ENCODE measurements around the gene ITFG2. TPM values are rescaled to one million over a fixed set of nuclear protein-coding genes. Genes with fewer than 3 reads are reported as not detected.

The ITFG2 gene
- total and polyA plus RNA-seq, 2 experiments from 2014 or later: 15.7 to 19.1 TPM

DNA sequence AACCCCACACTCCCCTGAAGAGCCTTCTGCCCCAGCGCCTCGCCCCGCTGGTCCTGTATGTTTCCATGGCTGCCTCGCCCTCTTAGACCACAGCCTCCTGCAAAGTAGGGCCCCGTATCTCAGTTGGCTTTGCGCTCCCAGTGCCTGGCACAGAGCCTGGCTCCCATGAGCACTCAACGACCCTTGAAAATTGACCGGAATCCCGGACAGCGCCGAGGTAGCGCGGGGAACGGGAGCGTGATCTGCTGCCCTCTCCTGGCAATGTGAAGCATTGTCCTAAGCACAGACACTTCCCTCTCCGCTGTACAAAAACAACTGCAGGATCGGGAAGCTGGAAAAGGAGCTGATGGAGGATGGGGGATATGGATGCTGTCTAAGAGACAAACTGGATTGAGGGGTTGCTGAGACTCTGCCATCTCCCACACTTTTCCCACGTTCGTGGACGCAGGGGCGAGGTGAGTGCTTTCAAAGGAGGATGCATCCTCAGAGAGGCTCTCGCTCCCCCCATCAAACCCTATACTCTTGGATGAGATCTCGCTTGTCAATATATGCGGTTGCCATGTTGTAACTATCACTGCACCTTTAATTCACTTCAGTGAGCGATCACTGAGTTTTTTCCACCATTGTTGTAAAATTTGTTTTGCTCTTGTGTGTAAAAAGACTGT is 28.4 kb upstream of the ITFG2 start:
- Histone ChIP-seq H3K27me3 (replicated peaks; ENCODE audit: insufficient read depth) (peaks cover 11% of the 10 kb centered on the region; the same call in 1 of the 2 replicates), H4K20me1 (ENCODE audit: insufficient read depth) (no peaks in the 10 kb centered on the region), H3K9me2 (ENCODE audit: insufficient read depth) (no peaks in the 10 kb centered on the region), H3K9ac (no peak overlapping the region), H3K4me2 (ENCODE audit: unreplicated experiment) (peak overlapping the region; percentile 86), H3K9me3 (ENCODE audit: low read depth) (no peaks in the 10 kb centered on the region), H3K79me2 (ENCODE audit: insufficient read depth) (no peaks in the 10 kb centered on the region), H3K36me3 (ENCODE audit: low read depth) (no peaks in the 10 kb centered on the region), H3F3A (ENCODE audit: insufficient read depth) (no peaks in the 10 kb centered on the region), H3K27ac (no peak overlapping the region), H2AFZ (peak overlapping the region; percentile 85), H3K4me1 (ENCODE audit: insufficient read depth) (no peaks in the 10 kb centered on the region), H3K4me3 (peak overlapping the region; percentile 67)
- peak; percentile 70 for DNase-seq
- in situ Hi-C loops (cut with MboI): no loop called here
- TF ChIP-seq EZH2 (IDR thresholded peaks at IDR 0.05; ENCODE audit: insufficient read depth, poor library complexity, severe bottlenecking) (no peak), EZH2phosphoT487 (IDR thresholded peaks at IDR 0.05; ENCODE audit: insufficient read depth, low read depth) (no peak)
- 13% methylated on average over 25 of the region's 25 CpGs for WGBS, 2 experiments (ENCODE audit: low coverage in 1 of 2, low lambda C conversion rate in 2 of 2, missing lambda C conversion rate in 2 of 2)

DNA sequence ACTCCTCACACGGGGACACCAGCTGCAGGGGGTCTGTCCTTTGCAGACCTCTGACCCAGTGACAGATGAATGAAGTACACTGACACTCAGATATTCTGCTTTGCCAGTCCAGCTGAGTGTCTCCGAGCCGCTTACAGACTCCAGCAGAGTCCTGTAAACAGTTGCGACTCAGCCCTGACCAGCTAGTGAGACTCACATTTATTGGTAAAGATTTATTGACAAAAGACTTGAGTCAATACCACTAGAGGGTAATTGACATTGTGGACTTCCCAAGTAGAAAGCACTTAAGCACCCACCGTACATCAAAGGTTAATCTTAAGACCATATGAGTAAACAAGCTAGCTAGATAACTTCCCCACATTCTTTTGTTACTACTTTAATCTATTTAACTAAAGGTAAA is 27.5 kb upstream of the ITFG2 start:
- no peak overlapping the region for H3K9ac ChIP-seq
- 78% methylated on average over 5 of the region's 5 CpGs for WGBS, 2 experiments (ENCODE audit: low coverage in 1 of 2, low lambda C conversion rate in 2 of 2, missing lambda C conversion rate in 2 of 2)
- no peaks in the 10 kb centered on the region for H4K20me1 ChIP-seq (ENCODE audit: insufficient read depth)
- H3K4me3 ChIP-seq: no peak overlapping the region
- DNase-seq: no peak
- H3K36me3 ChIP-seq (ENCODE audit: low read depth): no peaks in the 10 kb centered on the region
- H3K27ac ChIP-seq: no peak overlapping the region
- peaks cover 11% of the 10 kb centered on the region; the same call in 1 of the 2 replicates for H3K27me3 ChIP-seq (replicated peaks; ENCODE audit: insufficient read depth)
- no peaks in the 10 kb centered on the region for H3K79me2 ChIP-seq (ENCODE audit: insufficient read depth)
- H3K9me3 ChIP-seq (ENCODE audit: low read depth): no peaks in the 10 kb centered on the region
- TF ChIP-seq EZH2 (IDR thresholded peaks at IDR 0.05; ENCODE audit: insufficient read depth, poor library complexity, severe bottlenecking) (no peak), EZH2phosphoT487 (IDR thresholded peaks at IDR 0.05; ENCODE audit: insufficient read depth, low read depth) (no peak)
- no peaks in the 10 kb centered on the region for H3F3A ChIP-seq (ENCODE audit: insufficient read depth)
- H3K4me1 ChIP-seq (ENCODE audit: insufficient read depth): no peaks in the 10 kb centered on the region
- no peaks in the 10 kb centered on the region for H3K9me2 ChIP-seq (ENCODE audit: insufficient read depth)
- in situ Hi-C loops (cut with MboI): no loop called here
- H2AFZ ChIP-seq: no peak overlapping the region
- no peak overlapping the region for H3K4me2 ChIP-seq (ENCODE audit: unreplicated experiment)

DNA sequence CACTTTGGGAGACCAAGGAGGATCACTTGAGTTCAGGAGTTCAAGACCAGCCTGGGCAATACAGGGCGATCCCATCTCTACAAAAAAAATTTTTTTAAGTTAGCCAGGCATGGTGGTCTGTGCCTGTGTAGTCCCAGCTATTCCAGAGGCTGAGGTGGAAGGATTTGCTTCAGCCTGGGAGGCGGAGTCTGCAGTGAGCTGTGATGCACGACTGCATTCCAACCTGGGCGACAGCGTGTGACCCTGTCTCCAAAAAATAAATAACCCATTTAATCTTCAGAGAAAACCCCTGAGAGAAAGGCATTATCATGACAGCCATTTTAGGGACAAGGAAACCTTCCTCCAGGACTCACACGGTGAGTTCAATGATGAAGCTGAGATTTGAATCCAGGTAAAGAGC is 21.4 kb upstream of the ITFG2 start:
- no peak for TF ChIP-seq EZH2 (IDR thresholded peaks at IDR 0.05; ENCODE audit: insufficient read depth, poor library complexity, severe bottlenecking)
- no peak for TF ChIP-seq EZH2phosphoT487 (IDR thresholded peaks at IDR 0.05; ENCODE audit: insufficient read depth, low read depth)
- Histone ChIP-seq H3K4me2 (ENCODE audit: unreplicated experiment) (no peak overlapping the region), H3K27ac (no peak overlapping the region), H4K20me1 (ENCODE audit: insufficient read depth) (no peaks in the 10 kb centered on the region), H3K4me3 (no peak overlapping the region), H3K9ac (no peak overlapping the region), H3K79me2 (ENCODE audit: insufficient read depth) (peaks cover 5% of the 10 kb centered on the region), H3K4me1 (ENCODE audit: insufficient read depth) (0 out of 2 replicates have a peak, but pooled peaks cover under 1% of the 10 kb centered on the region), H3K36me3 (ENCODE audit: low read depth) (no peaks in the 10 kb centered on the region), H3K27me3 (replicated peaks; ENCODE audit: insufficient read depth) (no peaks in the 10 kb centered on the region), H3F3A (ENCODE audit: insufficient read depth) (no peaks in the 10 kb centered on the region), H3K9me2 (ENCODE audit: insufficient read depth) (no peaks in the 10 kb centered on the region), H2AFZ (no peak overlapping the region), H3K9me3 (ENCODE audit: low read depth) (no peaks in the 10 kb centered on the region)
- in situ Hi-C loops (cut with MboI): no loop called here
- no peak for DNase-seq
- 74 to 75% methylated on average over 6 of the region's 6 CpGs for WGBS, 2 experiments (ENCODE audit: low coverage in 1 of 2, low lambda C conversion rate in 2 of 2, missing lambda C conversion rate in 2 of 2)

DNA sequence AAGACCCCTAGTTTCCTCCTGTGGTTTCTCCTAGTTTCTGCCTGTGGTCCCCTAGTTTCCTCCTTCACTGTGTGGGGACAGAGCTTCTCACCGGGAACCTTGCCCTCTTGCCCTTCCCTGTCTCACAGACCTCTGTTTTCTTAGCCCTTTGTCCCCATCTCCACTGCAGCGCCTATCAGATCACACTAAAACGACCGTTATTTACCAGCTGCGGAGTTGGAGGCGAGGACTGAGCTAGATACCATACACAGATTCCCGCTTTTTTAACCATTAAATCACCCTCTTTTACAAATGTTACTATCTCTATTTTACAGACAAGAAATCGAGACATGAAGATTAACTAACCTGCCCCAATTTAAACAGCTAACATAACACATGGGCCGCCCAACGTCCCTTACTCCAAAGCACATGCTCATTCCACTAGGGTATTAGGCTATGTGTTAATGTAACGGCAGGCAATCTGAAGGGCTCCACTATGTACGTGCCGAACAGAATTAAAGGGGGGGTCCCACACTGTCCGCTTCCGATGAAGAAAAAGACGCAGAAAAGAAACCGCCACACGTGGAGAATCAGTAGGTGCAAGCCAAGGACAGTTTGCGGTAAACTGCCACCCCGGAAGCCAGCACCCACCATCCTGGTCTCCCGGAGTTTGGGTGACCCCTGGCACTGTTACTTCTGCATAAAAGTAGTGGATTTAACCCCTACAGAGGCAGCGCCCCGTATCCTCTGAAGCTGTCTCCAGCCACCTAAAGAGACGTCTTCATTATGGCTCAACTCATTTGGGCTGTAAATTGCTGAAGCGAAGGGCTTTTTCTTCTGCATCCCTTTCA is 19.6 kb upstream of the ITFG2 start:
- Histone ChIP-seq H3K9me3 (ENCODE audit: low read depth) (no peaks in the 10 kb centered on the region), H3F3A (ENCODE audit: insufficient read depth) (no peaks in the 10 kb centered on the region), H3K27me3 (replicated peaks; ENCODE audit: insufficient read depth) (no peaks in the 10 kb centered on the region), H3K4me2 (ENCODE audit: unreplicated experiment) (no peak overlapping the region), H3K9ac (no peak overlapping the region), H3K4me1 (ENCODE audit: insufficient read depth) (peaks cover 8% of the 10 kb centered on the region; the same call in 1 of the 2 replicates), H3K36me3 (ENCODE audit: low read depth) (no peaks in the 10 kb centered on the region), H3K79me2 (ENCODE audit: insufficient read depth) (peaks cover 23% of the 10 kb centered on the region), H2AFZ (no peak overlapping the region), H3K4me3 (no peak overlapping the region), H3K9me2 (ENCODE audit: insufficient read depth) (no peaks in the 10 kb centered on the region), H4K20me1 (ENCODE audit: insufficient read depth) (no peaks in the 10 kb centered on the region), H3K27ac (no peak overlapping the region)
- TF ChIP-seq EZH2phosphoT487 (IDR thresholded peaks at IDR 0.05; ENCODE audit: insufficient read depth, low read depth) (no peak), EZH2 (IDR thresholded peaks at IDR 0.05; ENCODE audit: insufficient read depth, poor library complexity, severe bottlenecking) (no peak)
- no peak for DNase-seq
- in situ Hi-C loops (cut with MboI): no loop called here
- 81 to 82% methylated on average over 25 of the region's 25 CpGs for WGBS, 2 experiments (ENCODE audit: low coverage in 1 of 2, low lambda C conversion rate in 2 of 2, missing lambda C conversion rate in 2 of 2)

Data from GM23248 (cell line).